Measurements from ENCODE around the gene PHF19.

PHF19 gene

DNA sequence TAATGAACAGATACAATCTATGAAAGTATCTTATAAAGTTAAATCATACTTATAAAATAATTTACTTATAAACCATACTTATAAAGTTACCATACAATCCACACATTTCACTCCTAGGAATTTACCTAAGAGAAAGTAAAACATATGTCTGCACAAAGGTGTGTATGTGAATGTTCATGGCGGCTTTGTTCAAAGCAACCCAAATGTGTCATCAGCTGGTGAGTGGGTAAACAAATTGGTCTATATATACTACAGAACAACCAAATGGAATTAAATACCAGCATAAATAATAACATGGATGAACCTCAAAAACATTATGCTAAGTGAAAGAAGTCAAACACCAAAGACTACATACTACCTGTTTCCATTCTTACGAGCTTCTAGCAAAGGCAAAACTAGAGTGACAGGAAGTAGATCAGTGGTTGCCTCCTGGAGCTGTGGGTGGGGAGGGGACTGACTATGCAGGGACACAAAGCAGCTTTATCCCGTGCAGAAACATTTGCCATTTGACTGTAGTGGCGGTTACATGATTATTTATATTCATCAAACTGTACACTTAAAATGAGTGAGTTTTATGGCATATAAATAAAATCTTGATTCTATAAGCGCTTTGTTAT, 39.0 kb upstream of the PHF19 start:
- peak in 11 of 42 donors; percentile 27 to 65 (median 45) for DNase-seq
- intact Hi-C loops (cut with DNase I), result no loop called here

DNA sequence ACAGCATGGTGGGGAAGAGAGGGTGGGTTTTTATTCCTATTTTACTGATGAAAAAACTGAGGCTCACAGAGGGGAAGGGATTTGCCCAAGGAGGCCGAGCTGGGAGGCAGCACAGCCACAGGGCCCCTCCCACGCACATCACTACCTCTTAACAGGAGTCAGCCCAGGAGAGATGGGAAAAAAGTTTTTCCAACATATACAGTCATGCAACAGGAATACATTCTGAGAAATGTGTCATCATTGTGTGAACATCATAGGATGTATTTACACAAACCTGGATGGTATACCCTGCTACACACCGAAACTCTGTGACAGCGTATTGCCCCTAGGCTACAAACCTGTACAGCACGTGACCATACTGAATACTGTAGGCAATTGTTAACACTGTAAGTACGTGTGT, 38.0 kb upstream of the PHF19 start:
- intact Hi-C loops (cut with DNase I), result no loop called here
- no peak for DNase-seq

DNA sequence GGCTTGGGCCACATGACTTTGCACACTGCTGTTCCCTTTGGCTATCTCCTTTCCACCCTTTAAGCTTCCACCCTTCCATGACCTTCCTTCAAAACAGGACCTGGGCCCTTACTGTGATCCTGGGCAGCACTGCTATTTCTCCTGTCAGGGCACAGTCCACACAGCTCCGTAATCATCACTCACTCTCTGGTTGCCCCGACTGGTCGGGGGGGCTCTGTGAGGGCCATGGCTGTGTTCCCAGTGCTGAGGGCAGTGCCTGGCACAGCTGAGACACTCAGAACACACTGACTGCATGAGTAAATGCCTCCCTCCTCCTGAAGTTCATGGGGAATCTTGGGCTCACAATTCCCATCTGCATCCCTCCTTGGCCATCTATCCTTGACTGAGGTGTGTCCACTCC, 37.4 kb upstream of the PHF19 start:
- intact Hi-C loops (cut with DNase I), result no loop called here
- peak; percentile 64 to 94 (median 88) for DNase-seq

DNA sequence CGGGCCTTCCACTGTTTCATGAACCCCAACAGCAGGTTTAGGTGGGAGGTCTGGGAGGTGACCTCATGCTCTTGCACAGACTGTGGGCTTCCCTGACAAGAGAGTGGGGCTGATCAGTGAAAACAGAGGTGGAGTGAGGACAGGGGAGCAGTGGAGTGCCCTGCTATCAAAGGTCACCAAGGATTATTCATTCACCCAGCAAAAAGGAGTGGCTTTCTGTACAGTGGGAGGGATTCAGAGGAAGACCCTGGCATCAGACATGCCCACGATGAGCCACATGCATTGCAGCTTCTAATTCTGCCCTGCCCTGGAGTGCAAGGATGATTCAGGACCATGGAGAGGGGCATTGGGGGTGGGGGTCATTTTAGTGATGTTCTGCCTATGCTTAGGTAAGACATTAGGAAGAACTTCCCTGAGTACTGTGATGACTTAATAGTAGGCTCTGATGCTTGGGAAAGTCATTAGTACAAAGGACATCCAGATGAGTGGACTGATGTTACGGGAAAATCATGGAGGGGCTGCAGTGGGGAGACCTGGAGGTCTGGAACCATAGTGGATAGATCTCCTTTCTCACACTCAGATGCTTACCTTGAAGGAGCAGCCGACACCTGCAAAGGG, 36.8 kb upstream of the PHF19 start:
- DNase-seq, result peak in 7 of 42 donors; percentile 37 to 75 (median 46)
- intact Hi-C loops (cut with DNase I), result no loop called here

DNA sequence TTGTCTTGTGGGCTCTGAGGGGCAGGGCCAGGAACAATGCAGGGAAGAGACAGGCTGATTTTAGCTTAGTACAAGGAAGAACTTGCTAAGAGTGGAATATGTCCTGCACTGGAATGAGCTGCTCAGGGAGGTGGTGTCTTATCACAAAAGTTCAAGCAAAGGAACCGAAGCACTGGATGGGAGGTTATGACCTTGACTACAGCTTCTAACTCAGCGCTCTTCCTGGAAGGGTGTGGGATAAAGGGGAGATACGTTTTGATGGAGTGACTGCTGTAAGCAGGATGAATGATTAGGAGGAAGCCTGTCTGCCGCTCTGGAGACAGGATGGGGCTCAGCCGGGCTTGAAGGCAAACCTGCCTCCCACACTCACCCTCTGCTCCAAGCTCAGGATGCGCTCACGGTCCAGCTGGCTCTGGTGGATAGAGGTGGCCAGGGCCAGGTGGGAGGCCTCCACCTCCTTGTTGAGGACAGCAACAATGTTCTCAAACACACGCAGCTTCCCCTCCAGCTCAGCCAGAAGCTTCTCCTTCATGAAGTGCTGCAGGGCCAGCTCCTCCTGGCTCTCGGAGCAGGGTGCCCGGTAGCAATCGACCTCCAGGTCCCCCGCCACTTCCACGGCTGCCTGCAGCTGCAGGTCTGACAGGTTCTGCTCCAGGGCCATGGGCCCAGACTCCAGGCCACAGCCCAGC, 36.1 kb upstream of the PHF19 start:
- intact Hi-C loops (cut with DNase I), result no loop called here
- DNase-seq, result no peak

DNA sequence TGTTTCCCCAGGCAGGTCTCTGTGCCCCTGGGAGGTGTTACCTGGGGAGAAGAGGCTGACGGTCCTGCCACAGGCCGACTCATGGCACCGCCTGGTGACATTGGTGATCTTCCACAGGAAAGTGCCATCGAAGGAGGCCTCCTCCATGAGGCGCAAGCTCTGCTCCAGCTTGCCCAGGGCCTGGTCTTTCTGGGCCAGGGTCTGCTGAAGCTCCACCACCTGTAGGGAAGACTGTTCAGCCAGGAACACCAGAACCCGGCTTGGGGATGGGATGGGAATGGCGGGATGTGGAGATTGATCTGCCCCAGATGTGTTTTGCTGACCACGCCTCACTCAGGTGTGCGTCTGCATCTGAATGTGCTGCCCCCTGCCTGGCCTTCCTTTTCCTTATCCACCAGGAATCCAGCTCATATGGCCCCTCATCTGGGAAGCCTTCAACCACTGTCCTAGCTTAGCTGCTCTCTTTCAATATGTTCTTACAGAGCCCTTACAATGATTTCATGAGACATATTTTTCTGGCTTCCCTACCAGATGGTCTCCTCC, 34.4 kb upstream of the PHF19 start:
- no peak for DNase-seq
- intact Hi-C loops (cut with DNase I), result no loop called here

DNA sequence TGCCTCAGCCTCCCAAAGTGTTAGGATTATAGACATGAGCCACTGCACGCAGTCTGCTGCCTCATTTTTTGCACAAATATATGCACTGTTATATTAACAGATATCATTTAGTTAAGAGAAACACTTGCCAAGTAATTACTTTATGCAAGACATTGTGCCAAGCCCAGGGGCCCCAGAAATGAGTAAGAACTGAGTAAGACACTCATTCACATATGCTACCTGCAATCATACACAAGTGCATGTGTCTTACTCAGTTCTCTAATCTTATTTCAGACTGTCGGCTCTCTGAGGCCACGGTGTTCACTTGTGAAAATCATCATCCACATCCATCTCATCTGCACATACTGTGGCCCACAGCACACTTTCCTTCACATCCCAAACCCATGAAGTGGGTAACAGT, 33.7 kb upstream of the PHF19 start:
- intact Hi-C loops (cut with DNase I), result no loop called here
- no peak for DNase-seq

DNA sequence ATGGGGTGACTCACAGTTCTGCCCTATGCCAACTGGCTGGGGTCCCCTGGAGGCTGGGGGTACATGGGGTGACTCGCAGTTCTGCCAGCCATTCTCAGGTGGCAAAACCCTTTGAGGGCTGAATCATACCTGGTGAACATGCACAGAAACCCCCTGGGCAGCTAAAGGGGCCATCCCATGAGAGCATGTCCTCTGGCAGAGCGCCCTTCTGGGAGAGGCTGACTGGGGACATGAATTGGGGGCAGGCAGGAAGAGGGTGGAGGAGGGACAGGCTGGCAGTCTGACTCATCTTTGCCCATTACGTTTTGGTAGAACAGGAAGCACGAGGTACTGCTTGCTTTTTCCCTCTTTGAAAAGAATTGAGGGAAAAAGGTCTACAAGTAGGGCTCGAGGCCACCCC, 32.9 kb upstream of the PHF19 start:
- intact Hi-C loops (cut with DNase I), result no loop called here

DNA sequence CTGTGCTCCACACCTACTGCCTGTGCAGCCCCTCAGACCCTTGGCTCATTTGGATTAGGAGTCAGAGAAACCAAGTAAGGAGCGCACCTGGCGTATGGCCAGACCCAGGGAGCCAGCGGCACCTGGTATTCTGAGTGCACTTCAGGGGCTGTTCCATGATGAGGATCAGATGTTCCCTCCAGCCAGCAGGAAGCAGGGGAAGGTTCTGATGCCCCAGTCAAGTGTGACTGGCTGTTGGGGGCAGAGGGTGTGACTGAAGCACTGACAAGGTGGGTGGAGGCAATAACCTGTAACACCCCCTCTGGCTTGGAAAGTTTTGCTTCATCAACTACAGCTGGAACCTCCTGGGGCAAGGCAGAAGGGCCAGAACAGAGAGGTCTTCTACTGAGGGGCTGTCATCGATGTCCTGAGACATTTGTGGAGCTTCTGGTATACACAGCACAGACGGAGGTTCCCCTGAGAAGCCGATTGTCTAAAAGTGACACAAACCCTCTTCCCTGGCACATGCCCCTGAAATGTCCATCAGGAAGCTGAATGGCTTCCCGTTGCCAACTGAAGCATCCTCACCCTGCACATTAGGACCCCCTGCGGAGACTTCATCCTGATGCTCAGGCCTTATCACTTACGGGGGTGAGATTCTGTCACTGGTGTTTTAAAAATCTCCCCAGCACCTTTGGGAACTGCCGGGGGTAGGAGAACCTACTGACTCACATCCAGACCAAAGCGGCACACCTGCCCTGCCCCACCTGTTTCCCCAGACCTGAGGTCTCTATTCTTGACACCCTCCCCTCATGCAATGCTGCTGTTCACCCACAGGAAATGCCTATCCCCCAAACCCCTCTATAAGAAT, 28.6 kb upstream of the PHF19 start:
- intact Hi-C loops (cut with DNase I), result no loop called here
- DNase-seq, result no peak

More for the DNA sequence above, 32.9 kb upstream of the PHF19 start:
- no peak for DNase-seq

DNA sequence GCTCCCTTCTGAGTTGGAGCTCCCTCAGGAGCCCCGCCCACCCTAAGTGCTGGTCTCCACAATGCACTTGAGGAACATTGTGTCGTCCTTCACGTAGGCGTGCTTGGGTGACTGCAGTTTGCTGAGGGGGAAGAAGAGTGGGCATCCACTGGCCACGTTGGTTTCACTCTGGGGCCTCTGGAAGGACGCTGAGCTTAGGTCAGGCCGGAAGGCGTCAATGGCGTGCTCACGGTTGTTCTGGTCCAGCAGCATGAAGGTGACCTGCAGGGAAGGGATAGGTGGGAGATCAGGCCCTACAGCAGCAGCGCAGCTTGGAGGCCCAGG, 28.0 kb upstream of the PHF19 start:
- intact Hi-C loops (cut with DNase I), result no loop called here
- no peak for DNase-seq

DNA sequence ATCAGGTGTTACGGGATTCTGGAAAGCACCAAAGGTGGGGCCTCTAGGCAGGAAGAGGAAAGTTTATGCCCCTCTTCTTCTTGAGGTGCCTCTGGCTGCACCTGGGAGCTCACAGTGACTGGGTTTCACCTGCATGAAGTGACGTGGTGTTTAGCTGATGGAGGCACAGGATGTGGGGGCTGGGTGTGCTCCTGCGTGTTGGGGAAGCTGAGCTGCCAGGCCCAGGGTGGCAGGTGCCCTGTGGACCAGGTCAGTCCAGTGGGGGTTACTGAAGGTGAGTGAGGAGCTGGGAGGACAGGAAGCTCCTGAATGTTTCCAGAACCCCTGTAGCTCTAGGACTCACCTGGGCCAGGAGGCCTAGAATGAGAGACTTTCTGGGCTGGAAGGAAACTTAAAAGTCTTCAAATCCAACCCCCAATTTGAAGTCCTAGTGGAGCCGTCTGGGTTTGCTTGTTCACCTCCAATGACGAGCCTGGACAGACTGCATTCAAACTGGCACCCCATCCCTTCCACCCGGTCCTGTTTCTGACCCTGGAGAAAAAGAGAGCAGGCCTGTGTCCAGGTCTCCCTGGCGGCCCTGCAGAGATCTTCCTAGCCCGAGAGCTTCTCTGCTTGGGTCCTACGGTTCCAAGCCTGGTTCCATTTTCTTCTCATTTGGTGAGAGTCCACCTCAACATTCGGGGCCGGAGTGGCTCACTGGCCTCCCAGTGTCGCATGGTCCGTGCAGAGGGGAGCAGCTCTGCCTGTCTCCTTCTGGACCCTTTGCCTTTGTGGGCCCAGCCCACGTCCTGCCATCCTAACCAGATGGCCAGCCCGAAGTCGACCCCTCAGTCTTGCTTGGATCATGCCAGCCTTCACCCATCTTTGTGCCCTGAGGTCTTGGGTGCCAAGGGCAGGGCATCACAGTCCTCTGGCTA, 27.3 kb upstream of the PHF19 start:
- intact Hi-C loops (cut with DNase I), result no loop called here
- DNase-seq, result no peak

DNA sequence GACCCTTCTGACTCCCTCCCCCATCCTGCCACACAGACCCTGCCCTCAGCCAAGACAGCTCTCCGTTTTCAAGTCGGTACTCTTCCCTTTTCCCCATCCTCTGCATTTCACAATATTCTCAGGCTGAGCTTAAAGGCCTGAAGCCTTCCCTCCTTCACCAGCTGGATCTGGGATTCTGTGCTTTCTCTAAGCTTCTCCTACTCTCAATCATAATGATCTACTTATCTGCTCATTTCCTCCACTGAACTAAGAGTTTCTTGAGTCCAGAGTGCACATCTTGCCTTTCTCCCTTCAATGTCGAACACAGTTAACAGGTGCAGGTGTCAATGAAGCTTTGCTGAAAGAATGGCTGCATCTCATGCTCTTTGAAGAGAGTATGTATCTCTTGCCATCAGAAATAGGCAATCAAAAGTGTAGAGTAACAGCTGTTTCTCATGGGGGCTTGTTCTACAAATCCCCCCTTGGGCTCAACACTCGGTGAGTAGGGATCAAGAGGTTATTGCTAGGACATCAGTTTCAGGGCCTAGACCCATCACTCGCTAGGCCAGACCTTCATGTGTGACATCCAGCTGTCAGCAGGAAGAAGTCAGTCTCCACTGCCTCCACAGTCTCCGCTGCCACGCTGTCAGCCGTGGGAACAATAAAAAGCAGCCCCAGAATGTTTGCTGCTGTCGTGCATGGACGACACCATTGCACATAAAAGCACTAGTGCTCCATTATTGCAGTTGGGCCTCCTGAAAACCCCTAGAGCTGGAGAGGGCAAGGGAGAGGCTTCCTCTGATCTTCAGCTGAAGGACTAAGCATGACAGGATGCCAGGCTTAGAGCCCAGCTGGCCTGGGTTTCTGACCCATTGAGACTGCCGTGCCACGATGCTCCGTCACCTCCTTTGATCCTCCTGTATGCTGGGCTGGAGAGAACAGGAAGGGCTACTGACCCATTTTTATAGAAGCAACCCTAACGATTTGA, 25.9 kb upstream of the PHF19 start:
- DNase-seq, result no peak
- intact Hi-C loops (cut with DNase I), result no loop called here

DNA sequence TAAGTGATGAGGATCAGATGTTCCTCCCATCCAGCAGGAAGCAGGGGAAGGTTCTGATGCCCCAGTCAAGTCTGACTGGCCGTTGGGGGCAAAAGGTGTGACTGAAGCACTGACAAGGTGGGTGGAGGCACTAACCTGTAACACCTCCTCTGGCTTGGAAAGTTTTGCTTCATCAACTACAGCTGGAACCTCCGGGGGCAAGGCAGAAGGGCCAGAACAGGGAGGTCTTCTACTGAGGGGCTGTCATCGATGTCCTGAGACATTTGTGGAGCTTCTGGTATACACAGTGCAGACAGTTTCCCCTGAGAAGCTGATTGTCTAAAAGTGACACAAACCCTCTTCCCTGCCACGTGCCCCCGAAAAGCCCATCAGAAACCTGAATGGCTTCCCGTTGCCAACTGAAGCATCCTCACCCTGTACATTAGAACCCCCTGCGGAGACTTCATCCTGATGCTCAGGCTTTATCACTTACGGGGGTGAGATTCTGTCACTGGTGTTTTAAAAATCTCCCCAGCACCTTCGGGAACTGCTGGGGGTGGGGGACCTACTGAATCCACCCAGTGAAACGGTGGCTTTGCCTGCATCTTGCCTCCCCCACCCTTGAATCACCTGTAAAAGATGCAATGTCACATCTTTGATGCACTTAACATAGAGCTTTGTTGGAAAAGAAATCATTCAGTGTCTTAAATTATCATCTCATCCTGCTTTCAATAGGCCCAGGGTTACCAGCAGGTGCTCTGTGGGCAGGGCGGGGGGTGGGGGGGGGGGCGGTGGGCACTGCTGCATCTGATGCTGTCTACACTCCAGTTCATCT, 25.0 kb upstream of the PHF19 start:
- intact Hi-C loops (cut with DNase I), result no loop called here
- DNase-seq, result peak in 2 of 42 donors; percentile 12 to 30

DNA sequence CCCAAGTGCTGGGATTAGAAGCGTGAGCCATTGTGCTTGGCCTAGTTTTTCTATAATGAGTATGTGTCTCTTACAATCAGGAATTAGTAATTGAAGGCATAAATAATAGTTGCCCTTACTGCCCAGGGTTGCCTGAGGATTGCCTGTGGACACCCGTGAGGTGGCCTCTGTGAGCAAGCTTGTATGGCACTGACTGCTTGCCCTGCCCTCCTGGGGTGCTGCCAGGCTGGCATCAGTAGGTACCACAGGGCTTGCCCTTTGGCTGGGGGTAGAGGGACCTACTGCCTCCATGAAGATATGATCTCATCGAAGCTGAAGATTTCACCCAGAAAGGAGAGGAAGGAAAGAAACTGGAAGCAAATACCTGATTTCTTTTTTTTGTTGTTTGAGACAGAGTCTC, 23.8 kb upstream of the PHF19 start:
- DNase-seq, result no peak
- intact Hi-C loops (cut with DNase I), result no loop called here

DNA sequence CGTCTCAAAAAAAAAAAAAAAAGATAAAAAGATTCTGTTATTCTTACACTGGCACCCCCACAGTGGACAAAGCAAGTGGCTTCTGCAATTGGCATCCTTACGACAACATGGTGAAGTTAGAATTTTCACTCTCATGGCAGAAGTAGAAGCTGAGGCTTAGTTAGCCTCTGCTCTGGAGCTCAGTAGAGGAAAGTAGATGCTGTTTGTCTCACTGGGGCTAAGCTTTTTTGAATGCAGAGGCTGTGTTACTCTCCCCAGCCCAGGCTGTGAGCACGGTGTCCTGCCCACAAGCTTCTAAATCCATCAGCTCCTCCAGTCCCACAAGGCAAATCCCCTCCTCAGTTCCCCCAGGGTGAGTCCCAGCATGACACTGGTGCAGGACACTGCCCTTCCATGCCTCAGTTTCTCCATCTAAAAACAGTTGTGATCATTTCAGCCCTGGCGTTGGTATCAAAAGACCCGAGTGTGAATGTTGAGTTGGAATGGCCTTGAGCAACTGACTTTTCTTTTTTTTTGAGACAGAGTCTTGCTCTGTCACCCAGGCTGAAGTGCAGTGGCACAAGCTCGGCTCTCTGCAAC, 22.6 kb upstream of the PHF19 start:
- intact Hi-C loops (cut with DNase I), result no loop called here
- no peak for DNase-seq

DNA sequence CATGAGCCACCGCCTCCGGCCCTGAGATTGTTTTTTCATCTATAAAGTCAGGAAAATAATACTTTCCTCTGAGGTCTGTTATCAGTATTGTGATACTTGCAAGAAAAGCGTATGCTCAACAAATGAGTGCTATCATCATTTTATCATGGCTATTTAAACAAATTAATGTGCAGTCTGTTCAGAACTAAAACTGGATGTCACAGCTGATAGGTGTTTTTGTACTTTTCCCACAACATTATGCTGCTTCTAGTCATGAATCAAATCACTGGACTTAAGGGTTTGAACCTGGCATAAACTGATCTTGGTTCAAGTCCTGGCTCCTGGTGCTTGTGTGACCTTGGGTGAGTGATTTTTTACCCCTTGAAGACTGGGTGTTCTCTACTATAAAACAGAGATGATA, 21.4 kb upstream of the PHF19 start:
- no peak for DNase-seq
- intact Hi-C loops (cut with DNase I), result no loop called here

Measured in head of caudate nucleus (tissue), 42 donors.